NCI-H1048 (cell line): ENCODE data around the gene TRIO.

Experiments
- DNase-seq: peaks from one replicate; lab custom pipeline; 2025; lab: John Stamatoyannopoulos, UW

Gene TRIO

GRCh38 chr5:14487897-14488570 is 344.9 kb downstream of the TRIO start:
- no peak for DNase-seq

- DNase-seq: no peak
Measured at GRCh38 chr5:14488709-14489108, 345.6 kb downstream of the TRIO start.

- DNase-seq: no peak
Measured at GRCh38 chr5:14489643-14490042, 346.5 kb downstream of the TRIO start.

GRCh38 chr5:14490309-14490711 is 347.2 kb downstream of the TRIO start:
- no peak for DNase-seq

GRCh38 chr5:14491015-14491915 is 348.1 kb downstream of the TRIO start:
- DNase-seq: no peak

- no peak for DNase-seq
Measured at GRCh38 chr5:14492331-14492964, 349.3 kb downstream of the TRIO start.

GRCh38 chr5:14495301-14495700 is 352.2 kb downstream of the TRIO start:
- DNase-seq: no peak

- DNase-seq: no peak
Measured at GRCh38 chr5:14497311-14497710, 354.2 kb downstream of the TRIO start.

GRCh38 chr5:14501353-14502293 is 358.5 kb downstream of the TRIO start:
- no peak for DNase-seq

- DNase-seq: no peak
Measured at GRCh38 chr5:14502294-14502690, 359.1 kb downstream of the TRIO start.

- DNase-seq: no peak
Measured at GRCh38 chr5:14503017-14503680, 360.0 kb downstream of the TRIO start.

GRCh38 chr5:14503681-14504331 is 360.7 kb downstream of the TRIO start:
- DNase-seq: no peak

- no peak for DNase-seq
Measured at GRCh38 chr5:14504332-14504727, 361.2 kb downstream of the TRIO start.

- no peak for DNase-seq
Measured at GRCh38 chr5:14504816-14505215, 361.7 kb downstream of the TRIO start.

GRCh38 chr5:14505310-14506139 is 362.4 kb downstream of the TRIO start:
- DNase-seq: no peak

GRCh38 chr5:14506140-14506538 is 363.0 kb downstream of the TRIO start:
- no peak for DNase-seq

GRCh38 chr5:14506661-14507060 is 363.5 kb downstream of the TRIO start:
- no peak for DNase-seq

- DNase-seq: no peak
Measured at GRCh38 chr5:14507156-14507941, 364.2 kb downstream of the TRIO start.

GRCh38 chr5:14508046-14508445 is 364.9 kb downstream of the TRIO start:
- no peak for DNase-seq
